C4-2B (cell line): ENCODE measurements around the gene DPM3.

ENCODE experiments used
- CTCF ChIP-seq: fragments of 450-650 bp; conservative IDR thresholded peaks from 2 replicates; pipeline ENCODE4 v1.5.1; 2017; ENCODE audit warnings: mild to moderate bottlenecking
- ZFX ChIP-seq: fragments of 450-650 bp; IDR thresholded peaks from 2 replicates; pipeline ENCODE4 v1.6.1; 2017

GRCh38 chr1:155158991-155159390 lies 18.7 kb upstream of the DPM3 start:
- TF ChIP-seq CTCF, result no peak
- no peak for TF ChIP-seq ZFX
